NCI-H2196 (cell line): ENCODE results near the gene RBM15B.
A peak's percentile ranks its signal among the peaks of the same experiment; 100 is the strongest.

Source experiments
- DNase-seq: peaks from one replicate; lab custom pipeline; 2025; ENCODE audit not compliant: unreplicated experiment; lab: John Stamatoyannopoulos, UW

The RBM15B gene

DNA sequence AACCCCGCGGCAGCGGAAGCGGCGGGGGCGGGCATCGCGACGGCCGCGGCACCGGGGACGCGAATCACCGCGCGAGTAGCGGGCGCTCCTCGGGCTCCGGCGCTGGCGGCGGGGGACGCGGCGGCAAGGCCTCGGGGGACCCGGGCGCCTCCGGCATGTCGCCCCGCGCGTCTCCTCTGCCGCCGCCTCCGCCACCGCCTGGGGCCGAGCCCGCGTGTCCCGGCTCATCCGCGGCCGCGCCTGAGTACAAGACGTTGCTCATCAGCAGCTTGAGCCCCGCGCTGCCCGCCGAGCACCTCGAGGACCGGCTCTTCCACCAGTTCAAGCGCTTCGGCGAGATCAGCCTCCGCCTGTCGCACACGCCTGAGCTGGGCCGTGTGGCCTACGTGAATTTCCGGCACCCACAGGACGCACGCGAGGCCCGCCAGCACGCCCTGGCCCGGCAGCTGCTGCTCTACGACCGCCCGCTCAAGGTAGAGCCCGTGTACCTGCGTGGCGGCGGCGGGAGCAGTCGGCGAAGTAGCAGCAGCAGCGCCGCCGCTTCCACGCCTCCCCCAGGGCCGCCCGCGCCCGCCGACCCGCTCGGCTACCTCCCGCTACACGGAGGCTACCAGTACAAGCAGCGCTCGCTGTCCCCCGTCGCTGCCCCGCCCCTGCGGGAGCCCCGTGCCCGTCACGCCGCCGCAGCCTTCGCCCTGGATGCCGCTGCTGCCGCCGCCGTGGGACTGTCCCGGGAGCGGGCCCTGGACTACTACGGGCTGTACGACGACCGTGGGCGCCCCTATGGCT, 675 bp downstream of the RBM15B start:
- no peak for DNase-seq

DNA sequence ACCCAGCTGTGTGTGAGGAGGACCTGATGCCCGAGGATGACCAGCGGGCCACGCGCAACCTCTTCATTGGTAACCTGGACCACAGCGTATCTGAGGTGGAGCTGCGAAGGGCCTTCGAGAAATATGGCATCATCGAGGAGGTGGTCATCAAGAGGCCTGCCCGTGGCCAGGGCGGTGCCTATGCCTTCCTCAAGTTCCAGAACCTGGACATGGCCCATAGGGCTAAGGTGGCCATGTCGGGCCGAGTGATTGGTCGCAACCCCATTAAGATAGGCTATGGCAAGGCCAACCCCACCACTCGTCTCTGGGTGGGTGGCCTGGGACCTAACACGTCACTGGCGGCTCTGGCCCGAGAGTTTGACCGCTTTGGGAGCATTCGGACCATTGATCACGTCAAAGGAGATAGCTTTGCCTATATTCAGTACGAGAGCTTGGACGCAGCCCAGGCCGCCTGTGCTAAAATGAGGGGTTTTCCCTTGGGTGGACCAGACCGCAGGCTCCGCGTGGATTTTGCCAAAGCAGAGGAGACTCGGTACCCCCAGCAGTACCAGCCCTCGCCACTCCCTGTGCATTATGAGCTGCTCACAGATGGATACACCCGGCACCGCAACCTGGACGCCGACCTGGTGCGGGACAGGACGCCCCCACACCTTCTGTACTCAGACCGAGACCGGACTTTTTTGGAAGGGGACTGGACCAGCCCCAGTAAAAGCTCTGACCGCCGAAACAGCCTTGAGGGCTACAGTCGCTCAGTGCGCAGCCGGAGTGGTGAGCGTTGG, 1.5 kb downstream of the RBM15B start:
- DNase-seq: no peak

DNA sequence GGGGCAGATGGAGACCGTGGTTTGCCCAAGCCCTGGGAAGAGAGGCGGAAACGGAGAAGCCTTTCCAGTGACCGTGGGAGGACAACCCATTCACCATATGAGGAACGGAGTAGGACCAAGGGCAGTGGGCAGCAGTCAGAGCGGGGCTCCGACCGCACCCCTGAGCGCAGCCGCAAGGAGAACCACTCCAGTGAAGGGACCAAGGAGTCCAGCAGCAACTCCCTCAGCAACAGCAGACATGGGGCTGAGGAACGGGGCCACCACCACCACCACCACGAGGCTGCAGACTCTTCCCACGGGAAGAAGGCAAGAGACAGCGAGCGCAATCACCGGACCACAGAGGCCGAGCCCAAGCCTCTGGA, 2.0 kb downstream of the RBM15B start:
- DNase-seq: no peak

DNA sequence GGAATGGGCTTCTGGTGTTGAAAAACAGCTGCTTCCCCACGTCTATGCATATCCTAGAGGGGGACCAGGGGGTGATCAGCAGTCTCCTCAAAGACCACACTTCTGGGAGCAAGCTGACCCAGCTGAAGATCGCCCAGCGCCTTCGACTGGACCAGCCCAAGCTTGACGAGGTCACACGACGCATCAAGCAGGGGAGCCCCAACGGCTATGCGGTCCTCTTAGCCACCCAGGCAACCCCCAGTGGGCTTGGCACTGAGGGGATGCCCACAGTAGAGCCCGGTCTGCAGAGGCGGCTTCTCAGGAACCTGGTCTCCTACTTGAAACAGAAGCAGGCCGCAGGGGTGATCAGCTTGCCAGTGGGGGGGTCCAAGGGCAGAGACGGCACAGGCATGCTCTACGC, 2.5 kb downstream of the RBM15B start:
- DNase-seq: no peak

DNA sequence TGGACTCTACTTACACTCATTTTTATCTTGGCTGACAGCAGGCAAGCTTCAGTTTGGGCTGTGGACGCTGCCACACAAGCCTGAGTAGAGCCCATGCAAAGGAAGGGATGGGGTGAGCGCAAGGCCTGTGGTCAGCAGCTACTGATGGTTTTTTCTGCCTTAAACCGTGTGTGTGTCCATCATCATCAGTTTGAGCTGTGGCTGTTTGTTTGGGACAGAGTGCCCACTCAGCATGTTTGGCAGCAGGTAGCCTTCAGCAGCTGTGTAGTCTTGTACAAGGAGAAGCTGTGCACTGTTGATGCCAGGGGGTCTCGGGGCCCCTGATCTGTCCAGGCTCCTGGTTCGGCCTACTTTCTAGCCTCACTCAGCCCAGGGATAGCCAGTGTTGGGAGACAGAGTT, 3.5 kb downstream of the RBM15B start:
- DNase-seq: no peak

DNA sequence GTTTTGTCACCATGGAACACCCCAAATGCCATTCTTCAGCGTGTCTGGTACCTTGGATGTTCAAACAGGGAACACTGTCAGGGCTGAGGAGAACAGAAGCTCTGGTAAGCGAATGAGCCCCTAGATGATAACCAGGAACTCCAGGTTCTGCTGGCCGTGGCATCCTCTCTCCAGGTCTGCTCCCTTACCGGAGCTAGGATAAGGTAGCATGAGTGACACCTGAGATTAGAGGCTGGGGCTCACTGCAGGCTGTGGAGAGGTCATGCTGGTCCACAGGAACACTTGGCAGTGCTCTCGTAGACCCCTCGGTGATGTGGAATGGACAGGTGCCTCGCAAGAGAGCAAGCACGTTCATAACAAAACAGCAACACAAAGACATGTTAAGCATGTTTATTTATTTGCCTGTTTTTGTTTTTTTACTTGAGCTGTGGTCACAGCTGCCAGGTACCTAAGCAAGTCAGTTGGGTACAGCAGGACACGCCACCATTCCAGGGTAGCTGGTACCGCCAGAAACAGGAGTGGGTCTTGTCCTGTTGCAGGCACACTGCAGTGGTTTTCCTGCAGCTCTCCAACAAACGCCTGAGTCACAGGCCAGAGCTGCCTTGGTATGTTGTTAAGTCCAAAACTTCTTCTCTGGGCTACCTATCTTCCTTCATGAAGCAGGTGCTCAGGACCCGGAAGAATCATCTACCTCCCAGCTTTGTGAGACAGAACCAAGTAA, 4.6 kb downstream of the RBM15B start:
- no peak for DNase-seq

DNA sequence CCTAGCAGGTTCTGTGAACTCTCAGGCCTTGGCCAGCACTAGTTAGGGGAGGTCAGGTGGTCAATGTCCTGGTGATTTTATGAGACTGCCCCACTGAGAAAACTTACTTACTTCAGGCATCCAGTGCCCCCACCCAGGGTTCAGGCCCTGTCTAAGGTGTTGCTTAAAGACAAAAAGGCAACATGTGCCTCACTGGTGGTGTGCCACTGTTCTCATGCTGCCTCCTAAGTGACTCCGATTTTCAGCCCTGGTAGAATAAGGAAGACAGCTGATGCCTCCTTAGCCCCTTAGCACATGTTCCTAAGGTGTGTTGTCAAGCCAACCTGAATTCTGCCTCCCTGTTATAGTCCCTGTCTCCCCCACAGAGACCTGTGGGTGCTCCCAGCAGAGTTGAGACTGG, 5.3 kb downstream of the RBM15B start:
- DNase-seq: no peak

DNA sequence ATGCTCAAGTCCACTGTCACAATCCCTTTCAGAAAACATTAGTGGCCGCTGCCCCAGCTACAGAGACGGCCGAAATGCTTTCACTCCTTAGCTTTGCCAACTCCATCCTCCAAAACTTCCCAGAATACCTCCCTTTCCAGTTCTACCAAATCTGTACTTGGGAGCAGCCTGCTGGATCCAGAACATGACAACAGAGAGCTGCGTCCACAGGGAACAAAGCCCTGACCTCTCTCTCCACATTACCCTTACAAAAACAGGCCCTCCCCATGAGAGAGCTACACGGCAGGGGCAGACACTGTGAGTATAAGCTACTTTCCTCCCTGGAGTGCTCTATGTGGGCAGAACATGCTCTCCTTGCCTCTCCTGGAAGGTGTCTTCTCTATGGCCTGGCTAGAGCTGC, 6.3 kb downstream of the RBM15B start:
- DNase-seq: no peak

DNA sequence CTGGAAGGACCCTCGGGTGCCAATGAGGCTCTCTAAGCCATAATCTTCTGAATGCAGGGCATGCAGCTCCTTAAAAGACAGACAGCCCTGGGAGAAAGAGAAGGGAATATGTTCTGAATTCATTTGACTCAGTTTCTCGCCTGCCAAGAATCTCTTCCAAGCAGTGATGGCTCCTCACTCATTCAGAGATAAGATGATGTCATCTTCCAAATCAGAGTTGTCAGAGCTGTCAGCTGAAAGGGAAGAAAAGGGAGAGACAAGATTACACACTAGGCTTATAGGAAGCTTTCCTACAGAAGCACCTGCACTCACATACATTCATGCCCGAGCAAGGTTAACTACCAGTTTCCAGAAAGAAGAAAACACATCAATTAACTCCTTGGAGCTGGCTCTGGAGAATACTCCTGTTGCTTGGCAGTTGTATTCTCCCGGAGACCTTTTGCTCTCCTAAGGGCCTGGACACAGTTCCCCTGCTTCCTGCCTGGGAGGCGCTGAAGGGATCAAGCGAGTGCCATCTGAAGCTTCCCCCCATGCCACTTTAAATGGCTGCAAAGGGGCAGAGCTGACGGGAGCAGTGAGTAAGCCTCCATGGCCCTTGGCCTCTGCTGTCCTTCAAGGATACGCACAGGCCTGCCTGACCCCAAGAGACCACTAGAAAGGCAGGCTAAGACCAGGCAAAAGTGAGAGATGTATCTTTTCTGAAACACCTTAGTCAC, 7.7 kb downstream of the RBM15B start:
- no peak for DNase-seq

DNA sequence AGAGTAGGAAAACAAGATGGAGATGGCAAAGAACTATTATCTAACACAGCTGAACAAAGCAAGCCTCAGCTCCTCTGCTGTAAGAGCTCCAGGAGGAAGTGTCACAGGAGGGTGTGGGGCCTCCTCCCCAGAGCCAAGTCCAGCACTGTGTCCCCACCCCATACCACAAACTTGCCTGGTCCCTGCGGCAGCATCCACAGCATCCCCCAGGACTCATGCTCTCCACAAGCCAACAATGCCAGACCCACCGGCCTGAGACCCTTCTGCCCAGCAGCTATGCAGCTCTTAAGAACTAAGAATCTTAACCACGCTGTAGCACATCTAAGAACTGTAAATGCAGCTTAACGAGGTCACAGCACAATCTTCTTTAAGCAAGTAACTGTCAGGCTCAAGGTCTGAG, 9.1 kb downstream of the RBM15B start:
- DNase-seq: no peak

DNA sequence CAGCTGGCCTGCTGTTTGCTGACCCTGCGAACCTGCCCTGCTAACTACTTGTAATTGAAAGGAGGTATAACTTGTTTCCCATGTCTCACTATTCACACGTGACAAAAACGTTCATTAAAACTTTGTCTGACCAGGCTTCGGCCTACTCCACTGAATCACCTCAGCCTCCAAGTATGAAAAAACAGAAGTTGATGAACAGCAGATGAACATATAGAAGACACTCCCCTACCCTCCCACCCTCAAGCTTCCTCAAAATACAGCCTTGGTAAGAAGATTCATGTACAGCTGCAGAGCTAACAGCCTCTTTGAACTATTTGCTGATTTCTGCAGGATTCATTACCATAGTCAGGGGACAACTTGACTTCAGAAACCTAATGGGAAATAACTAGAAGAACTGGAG, 10.7 kb downstream of the RBM15B start:
- DNase-seq: no peak

DNA sequence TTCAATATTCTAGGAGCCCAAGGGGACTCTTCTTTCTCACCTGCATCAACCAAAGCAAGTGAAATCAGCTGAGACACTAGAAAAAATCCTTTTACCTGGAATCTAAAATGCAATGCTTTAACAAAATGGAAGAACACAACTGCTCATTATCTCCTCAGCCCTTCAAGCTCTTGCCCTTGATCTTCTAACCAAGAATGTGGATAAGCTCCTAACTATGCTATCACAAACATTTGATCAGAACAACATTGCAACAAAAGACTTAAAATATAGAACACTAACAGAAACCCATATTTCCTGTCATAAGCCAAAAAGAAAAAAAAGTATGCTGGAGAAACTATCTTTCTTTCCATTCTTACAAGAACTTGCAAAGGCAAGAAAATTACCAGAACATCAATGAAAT, 12.6 kb downstream of the RBM15B start:
- no peak for DNase-seq

DNA sequence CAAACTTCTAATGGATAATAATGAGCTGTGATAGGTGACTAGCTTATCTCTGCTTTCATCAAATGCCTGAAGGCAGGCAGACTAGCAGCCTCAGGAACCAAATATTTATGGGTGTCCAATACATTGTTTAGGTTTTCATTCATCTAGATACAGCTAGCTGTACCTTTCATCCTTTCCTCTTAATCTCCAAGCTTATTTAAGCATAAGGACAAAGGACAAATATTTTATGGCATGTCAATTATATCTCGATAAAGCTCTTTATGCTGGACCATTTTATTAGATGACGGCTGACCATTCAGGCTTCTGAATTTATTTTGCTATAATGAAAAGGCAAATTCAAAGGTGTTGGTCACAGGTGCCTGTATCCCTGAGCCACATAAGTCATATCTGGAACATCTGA, 16.9 kb downstream of the RBM15B start:
- no peak for DNase-seq

DNA sequence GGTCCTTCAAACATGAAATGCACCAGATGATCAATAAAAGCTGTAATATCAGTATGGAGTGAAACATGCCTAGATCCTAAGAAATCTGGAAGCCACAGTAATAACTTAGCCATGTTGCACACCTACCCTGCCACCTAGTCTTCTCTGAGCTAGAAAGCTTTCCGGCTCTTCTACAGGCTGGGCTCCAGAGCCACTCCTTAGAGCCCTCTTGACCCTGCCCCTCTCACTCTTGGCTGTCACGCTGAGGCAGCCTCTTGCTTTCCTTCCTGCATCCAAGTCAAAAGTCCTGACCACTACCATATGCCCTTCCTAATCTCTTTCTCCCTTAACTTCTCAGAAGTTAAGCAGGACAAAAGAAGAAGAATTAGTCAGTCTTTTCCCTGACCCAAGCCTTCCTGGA, 17.7 kb downstream of the RBM15B start:
- DNase-seq: no peak

DNA sequence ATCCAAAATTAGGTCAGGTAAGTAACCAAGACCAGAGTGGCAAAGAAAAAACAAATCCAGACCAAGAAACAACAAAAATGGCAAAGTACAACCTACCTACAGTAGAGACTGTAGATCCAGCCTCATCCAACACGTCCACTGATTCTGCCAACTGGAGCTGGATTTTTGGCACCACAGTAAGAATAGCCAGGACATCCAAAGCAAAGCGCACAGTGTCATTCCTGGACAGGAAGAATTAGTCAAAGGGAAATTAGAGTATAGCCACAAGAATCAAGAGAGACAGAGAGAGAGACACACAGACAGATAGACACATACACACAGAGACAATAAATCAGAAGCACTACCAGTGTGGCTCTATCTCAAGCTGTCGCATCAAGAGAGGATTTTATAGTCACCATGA, 31.1 kb downstream of the RBM15B start:
- DNase-seq: no peak

DNA sequence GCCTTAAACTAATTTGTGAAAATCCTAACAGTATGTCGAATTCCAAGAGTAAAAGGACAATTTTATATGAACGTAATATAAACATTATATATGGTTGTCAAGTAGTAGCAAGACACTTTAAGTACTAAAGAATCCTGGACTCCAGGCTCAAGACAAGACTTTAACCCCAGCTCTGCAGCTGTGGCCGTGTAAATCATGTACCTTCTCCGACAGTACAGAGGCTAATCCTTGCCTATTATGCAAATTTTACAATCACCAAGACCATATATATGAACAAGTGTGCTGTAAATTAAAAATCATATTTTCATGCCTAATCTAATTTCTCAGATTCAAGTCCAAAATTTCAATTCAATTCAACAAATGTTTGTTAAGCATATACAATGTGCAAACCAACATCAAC, 35.8 kb downstream of the RBM15B start:
- no peak for DNase-seq

DNA sequence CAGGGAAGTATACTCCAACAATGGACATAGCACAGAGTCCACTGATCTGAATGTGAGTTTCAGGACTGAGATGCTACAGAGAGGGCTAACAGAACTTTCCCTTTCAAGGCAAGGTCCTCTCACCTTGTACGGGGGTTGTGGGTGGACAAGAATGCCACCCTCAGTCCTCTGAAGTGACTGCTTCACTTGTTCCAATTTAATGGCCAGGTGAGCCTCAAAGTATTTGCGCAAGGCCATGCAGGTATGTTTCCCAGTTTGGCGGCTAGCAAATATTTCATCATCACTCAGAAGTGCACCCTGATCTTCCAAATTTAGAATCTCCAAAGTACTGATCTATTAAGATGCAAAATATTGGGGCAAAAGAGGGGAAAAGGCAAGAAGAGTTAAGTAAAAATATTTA, 38.1 kb downstream of the RBM15B start:
- DNase-seq: no peak

DNA sequence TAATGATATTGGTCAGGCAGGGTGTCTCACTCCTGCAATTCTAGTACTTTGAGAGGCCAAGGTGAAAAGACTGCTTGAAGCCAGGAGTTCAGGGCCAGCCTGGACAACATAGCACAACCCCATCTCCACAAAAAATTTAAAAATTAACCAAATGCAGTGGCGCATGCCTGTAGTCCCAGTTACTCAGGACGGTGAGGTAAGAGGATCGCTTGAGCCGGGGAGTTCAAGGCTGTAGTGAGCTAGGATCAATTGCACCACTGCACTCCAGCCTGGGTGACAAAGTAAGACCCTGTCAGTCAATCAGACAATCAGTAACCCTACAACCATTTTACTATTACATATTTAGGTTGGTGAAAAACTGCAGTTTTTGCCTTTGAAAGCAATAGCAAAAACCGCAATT, 43.0 kb downstream of the RBM15B start:
- no peak for DNase-seq

DNA sequence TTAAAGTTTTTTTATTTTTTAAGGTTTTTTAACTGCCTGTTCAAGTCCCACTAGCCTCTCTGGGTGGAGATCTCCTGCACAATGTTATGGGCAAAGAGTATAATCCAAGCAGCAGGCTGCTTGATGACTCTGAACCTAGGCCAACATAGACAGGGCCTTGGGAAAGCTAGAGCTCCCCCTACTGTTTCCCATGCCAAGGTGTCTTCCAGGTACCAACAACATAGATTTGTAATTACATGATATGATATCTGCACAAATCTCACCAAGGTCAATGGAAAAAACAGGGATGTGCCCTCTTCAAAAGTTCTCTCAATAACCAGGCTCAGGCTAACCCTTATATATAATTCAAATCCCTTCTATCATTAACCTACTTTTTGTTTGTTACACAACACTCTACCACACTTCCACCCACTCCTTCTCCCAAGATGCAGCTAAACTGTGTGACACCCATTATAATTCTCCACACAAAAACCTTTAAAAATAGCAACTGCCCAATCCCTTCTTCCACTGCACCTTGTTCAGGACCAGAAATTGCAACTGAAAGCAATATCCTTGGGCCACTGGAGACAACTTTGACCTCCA, 43.8 kb downstream of the RBM15B start:
- DNase-seq: peak; percentile 39

DNA sequence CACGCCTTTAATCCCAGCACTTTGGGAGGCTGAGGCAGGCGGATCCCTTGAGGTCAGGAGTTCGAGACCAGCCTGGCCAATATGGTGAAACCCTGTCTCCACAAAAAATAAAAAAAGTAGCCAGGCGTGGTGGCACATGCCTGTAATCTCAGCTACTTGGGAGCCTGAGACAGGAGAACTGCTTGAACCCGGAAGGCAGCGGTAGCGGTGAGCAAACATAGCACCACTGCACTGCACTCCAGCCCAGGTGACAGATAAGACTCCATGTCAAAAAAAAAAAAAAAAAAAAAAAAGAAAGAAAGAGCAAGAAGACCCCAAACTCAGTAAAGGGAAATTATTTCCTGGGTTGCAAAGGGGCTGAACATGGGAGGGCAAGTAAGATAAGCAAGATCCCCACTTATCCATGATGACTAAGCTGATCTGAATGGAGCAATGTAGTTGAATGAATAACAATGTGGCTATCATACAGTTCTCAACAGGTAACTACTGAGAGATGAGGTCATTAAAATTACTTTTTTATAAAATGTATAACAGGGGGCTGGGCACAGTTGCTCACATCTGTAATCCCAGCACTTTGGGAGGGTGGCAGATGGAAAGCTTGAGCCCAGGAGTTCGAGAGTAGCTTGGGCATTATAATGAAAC, 46.0 kb downstream of the RBM15B start:
- DNase-seq: no peak
